SK-N-SH (cell line): ENCODE results near the gene NUAK1.

Source experiments
- CTCF ChIP-seq: fragments of 200-600 bp; sonication (generic); IDR thresholded peaks from 2 replicates; pipeline ENCODE4 v1.6.1; 2017; ENCODE audit warnings: antibody characterized with exemption, mild to moderate bottlenecking, moderate library complexity
- IRF3 ChIP-seq: fragments of 150-350 bp; IDR thresholded peaks from 2 replicates; pipeline ENCODE4 v1.6.1; 2016; ENCODE audit warnings: mild to moderate bottlenecking, low read depth, low read length
- RXRA ChIP-seq: IDR thresholded peaks from 2 replicates; pipeline ENCODE4 v1.4.0; 2012; ENCODE audit warnings: low read depth, mild to moderate bottlenecking, borderline replicate concordance
- ZBTB33 ChIP-seq: IDR thresholded peaks from 2 replicates; pipeline ENCODE4 v1.4.0; 2012; ENCODE audit warnings: low read depth, borderline replicate concordance

GRCh38 chr12:106125351-106126095 is 13.2 kb downstream of the NUAK1 start:
- TF ChIP-seq RXRA (no peak), CTCF (no peak), IRF3 (no peak), ZBTB33 (no peak)
